C4-2B (cell line): Measurements from ENCODE around the gene LOXL1.

Experiments
- CTCF ChIP-seq: fragments of 450-650 bp; conservative IDR thresholded peaks from 2 replicates; pipeline ENCODE4 v1.5.1; 2017; ENCODE audit warnings: mild to moderate bottlenecking
- ZFX ChIP-seq: fragments of 450-650 bp; IDR thresholded peaks from 2 replicates; pipeline ENCODE4 v1.6.1; 2017

- TF ChIP-seq CTCF (no peak), ZFX (no peak)
These were observed 7.5 kb upstream of the LOXL1 start for GRCh38 chr15:73918784-73919183.
